PC-9 (cell line): ENCODE data around the gene MYO3B. TPM values are rescaled to one million over a fixed set of nuclear protein-coding genes. Genes with fewer than 3 reads are reported as not detected.

Source experiments
- BruUV-seq: library from RNA; stranded (reverse); fragments of 400-500 nt; replicated peaks from 2 replicates; lab custom pipeline; 2021; lab: Mats Ljungman, UMichigan
- CTCF ChIA-PET: fragments of 300-600 bp; sonication (Branson Sonifier 250); formaldehyde crosslinking; loops from one replicate; lab custom pipeline; 2022; ENCODE audit warnings: antibody characterized with exemption; lab: Charles Lee
- POLR2A ChIA-PET: fragments of 300-600 bp; sonication (Branson Sonifier 250); formaldehyde crosslinking; loops from one replicate; lab custom pipeline; 2022; ENCODE audit warnings: antibody characterized with exemption; ENCODE audit not compliant: unreplicated experiment; lab: Charles Lee
- DNase-seq, 2 experiments: peaks; one replicate each; pipeline versions ENCODE4 v3.0.0 to v3.0.0-alpha.2; 2015 to 2022; ENCODE audit warnings: mixed read lengths in 1 of 2
- H2AFZ ChIP-seq: fragments of 200-600 bp; sonication (generic); 2 replicates; pipeline ENCODE4 v1.8.1; 2017; ENCODE audit warnings: antibody characterized with exemption
- H3F3A ChIP-seq: fragments of 200-600 bp; sonication (generic); 2 replicates; pipeline ENCODE4 v1.8.1; 2017; ENCODE audit warnings: antibody characterized with exemption, mild to moderate bottlenecking, low read depth; ENCODE audit not compliant: insufficient read depth
- H3K27ac ChIP-seq: fragments of 200-600 bp; sonication (generic); 2 replicates; pipeline ENCODE4 v1.6.1; 2016; ENCODE audit warnings: mixed run types
- H3K27me3 ChIP-seq: fragments of 200-600 bp; sonication (generic); 2 replicates; pipeline ENCODE4 v1.6.1; 2016; ENCODE audit warnings: low read depth, mixed run types; ENCODE audit not compliant: insufficient read depth
- H3K36me3 ChIP-seq: fragments of 200-600 bp; sonication (generic); 2 replicates; pipeline ENCODE4 v1.6.1; 2016; ENCODE audit warnings: low read depth, mixed run types
- H3K4me1 ChIP-seq: fragments of 200-600 bp; sonication (generic); replicated peaks from 2 replicates; pipeline ENCODE4 v1.6.1; 2016; ENCODE audit warnings: mixed run types; ENCODE audit not compliant: insufficient read depth
- H3K4me2 ChIP-seq: fragments of 200-600 bp; sonication (generic); 2 replicates; pipeline ENCODE4 v1.6.1; 2017; ENCODE audit warnings: mixed run types
- H3K4me3 ChIP-seq: fragments of 200-600 bp; sonication (generic); 2 replicates; pipeline ENCODE4 v1.6.1; 2016; ENCODE audit warnings: mixed run types
- H3K79me2 ChIP-seq: fragments of 200-600 bp; sonication (generic); 2 replicates; pipeline ENCODE4 v1.6.1; 2017; ENCODE audit warnings: low read depth, mixed run types
- H3K9me2 ChIP-seq: fragments of 200-600 bp; sonication (generic); 2 replicates; pipeline ENCODE4 v1.8.1; 2017; ENCODE audit warnings: mild to moderate bottlenecking; ENCODE audit not compliant: insufficient read depth
- H3K9me3 ChIP-seq: fragments of 200-600 bp; sonication (generic); 2 replicates; pipeline ENCODE4 v1.8.1; 2016; ENCODE audit warnings: low read depth; ENCODE audit not compliant: insufficient read depth
- H4K20me1 ChIP-seq: fragments of 200-600 bp; sonication (generic); 2 replicates; pipeline ENCODE4 v1.8.1; 2017; ENCODE audit not compliant: insufficient read depth
- EZH2 ChIP-seq: fragments of 200-600 bp; sonication (generic); IDR thresholded peaks from 2 replicates; pipeline ENCODE4 v1.8.0; 2017; ENCODE audit warnings: antibody characterized with exemption, low read depth
- intact Hi-C: fragments of 100-400 bp; cut with micrococcal nuclease; formaldehyde crosslinking; loops from one replicate; pipeline ENCODE4 v1.10.0; 2022; ENCODE audit not compliant: unreplicated experiment
- total RNA-seq: library from RNA; stranded (reverse); gene quantifications from 2 replicates; pipeline ENCODE4 v1.2.3, GENCODE V29; 2021
- TF ChIP-seq, protein P1 (sequence below): fragments of 200-600 bp; sonication (generic); conservative IDR thresholded peaks from 2 replicates; pipeline ENCODE4 v1.6.1; 2017; ENCODE audit warnings: mixed run types, antibody characterized with exemption, mild to moderate bottlenecking, moderate library complexity

MYO3B gene
- total RNA-seq, 1 experiment from 2014 or later, result 5.3 TPM

DNA sequence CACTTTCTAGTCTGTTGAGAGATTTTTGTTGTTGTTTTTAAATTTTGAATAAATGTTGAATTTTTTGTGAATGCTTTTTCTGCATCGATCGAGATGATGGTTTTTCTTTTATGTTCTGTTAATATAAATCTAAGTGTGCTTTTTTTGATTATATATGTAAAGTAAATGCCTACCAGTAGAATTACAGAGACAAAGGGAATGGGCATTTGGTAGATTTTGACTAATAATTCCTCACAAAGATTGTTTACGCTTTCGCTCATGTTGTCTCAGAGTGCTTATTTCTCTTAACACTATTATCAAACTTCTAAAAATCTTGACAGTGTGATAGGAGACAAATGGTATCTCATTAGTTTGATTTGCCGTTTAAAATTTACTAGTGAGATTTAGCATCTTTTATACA lies 3.7 kb downstream of the MYO3B start:
- no peak overlapping the region for H2AFZ ChIP-seq
- no peaks in the 10 kb centered on the region for H4K20me1 ChIP-seq
- H3K4me3 ChIP-seq, result no peak overlapping the region
- no peak for TF ChIP-seq EZH2
- TF ChIP-seq, protein P1, sequence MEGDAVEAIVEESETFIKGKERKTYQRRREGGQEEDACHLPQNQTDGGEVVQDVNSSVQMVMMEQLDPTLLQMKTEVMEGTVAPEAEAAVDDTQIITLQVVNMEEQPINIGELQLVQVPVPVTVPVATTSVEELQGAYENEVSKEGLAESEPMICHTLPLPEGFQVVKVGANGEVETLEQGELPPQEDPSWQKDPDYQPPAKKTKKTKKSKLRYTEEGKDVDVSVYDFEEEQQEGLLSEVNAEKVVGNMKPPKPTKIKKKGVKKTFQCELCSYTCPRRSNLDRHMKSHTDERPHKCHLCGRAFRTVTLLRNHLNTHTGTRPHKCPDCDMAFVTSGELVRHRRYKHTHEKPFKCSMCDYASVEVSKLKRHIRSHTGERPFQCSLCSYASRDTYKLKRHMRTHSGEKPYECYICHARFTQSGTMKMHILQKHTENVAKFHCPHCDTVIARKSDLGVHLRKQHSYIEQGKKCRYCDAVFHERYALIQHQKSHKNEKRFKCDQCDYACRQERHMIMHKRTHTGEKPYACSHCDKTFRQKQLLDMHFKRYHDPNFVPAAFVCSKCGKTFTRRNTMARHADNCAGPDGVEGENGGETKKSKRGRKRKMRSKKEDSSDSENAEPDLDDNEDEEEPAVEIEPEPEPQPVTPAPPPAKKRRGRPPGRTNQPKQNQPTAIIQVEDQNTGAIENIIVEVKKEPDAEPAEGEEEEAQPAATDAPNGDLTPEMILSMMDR, result no peak
- ChIA-PET POLR2A (no interaction called here), CTCF (interaction anchor here (0.6 kb wide), 1 partner anchor 54 kb away, joined by 5 read pairs; no protein-coding TSS in a partner anchor)
- no peak overlapping the region for H3K4me2 ChIP-seq
- H3K9me3 ChIP-seq, result no peaks in the 10 kb centered on the region
- no TSS peak for BruUV-seq
- no peaks in the 10 kb centered on the region for H3K9me2 ChIP-seq
- DNase-seq, result no peak
- peaks cover 4% of the 10 kb centered on the region; the same call in 1 of the 2 replicates for H3F3A ChIP-seq
- no peaks in the 10 kb centered on the region for H3K27me3 ChIP-seq
- intact Hi-C loops, result loop anchor here (5.0 kb wide), 1 partner anchor 59 kb away; no protein-coding TSS in a partner anchor
- no peak overlapping the region for H3K27ac ChIP-seq
- H3K79me2 ChIP-seq, result no peaks in the 10 kb centered on the region
- peaks cover 28% of the 10 kb centered on the region for H3K4me1 ChIP-seq
- H3K36me3 ChIP-seq, result no peaks in the 10 kb centered on the region

DNA sequence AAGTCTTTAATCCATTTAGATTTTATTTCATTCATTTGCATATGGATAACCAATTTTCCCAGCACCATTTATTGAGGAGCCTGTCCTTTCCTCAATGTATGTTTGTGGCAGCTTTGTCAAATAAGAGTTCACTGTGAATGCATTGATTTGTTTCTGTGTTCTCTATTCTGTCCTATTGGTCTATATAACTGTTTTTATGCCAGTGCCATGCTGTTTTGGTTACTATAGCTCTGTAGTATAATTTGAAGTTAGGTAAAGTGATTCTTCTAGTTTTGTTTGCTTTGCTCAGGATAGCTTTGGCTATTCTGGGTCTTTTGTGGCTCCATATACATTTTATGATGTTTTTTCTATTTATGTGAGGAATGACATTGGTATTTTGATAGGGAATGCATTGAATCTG lies 7.4 kb downstream of the MYO3B start:
- ChIA-PET CTCF (no interaction called here), POLR2A (no interaction called here)
- no peak overlapping the region for H3K27ac ChIP-seq
- peaks cover 10% of the 10 kb centered on the region for H3K4me1 ChIP-seq
- H4K20me1 ChIP-seq, result no peaks in the 10 kb centered on the region
- H3K4me2 ChIP-seq, result no peak overlapping the region
- no peak for DNase-seq
- H3K36me3 ChIP-seq, result no peaks in the 10 kb centered on the region
- no TSS peak for BruUV-seq
- no peak overlapping the region for H3K4me3 ChIP-seq
- no peak for TF ChIP-seq EZH2
- TF ChIP-seq, protein P1, result no peak
- intact Hi-C loops, result no loop called here
- no peaks in the 10 kb centered on the region for H3F3A ChIP-seq
- no peak overlapping the region for H2AFZ ChIP-seq
- H3K9me2 ChIP-seq, result no peaks in the 10 kb centered on the region
- no peaks in the 10 kb centered on the region for H3K79me2 ChIP-seq
- H3K9me3 ChIP-seq, result peaks cover 5% of the 10 kb centered on the region; the same call in 1 of the 2 replicates
- no peaks in the 10 kb centered on the region for H3K27me3 ChIP-seq

DNA sequence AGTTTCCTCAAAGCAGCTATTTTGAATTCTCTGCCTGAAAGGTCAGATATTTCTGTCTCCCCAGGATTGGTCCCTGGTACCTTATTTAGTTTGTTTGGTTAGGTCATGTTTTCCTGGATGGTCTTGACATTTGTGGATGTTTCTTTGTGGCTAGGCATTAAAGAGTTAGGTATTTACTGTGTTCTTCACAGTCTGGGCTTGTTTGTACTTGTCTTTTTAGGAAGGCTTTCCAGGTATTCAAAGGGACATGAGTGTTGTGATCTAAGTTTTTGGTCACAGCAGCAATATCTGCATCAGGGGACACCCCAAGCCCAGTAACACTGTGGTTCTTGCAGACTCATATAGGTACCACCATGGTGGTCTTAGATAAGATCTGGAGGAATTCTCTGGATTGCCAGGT lies 11.8 kb downstream of the MYO3B start:
- CTCF ChIA-PET, result interaction anchor here (0.8 kb wide), 1 partner anchor 42 kb away, joined by 4 read pairs; no protein-coding TSS in a partner anchor
- no peak for DNase-seq

More for the DNA sequence above, 11.8 kb downstream of the MYO3B start:
- no peak for TF ChIP-seq EZH2
- TF ChIP-seq, protein P1, result no peak
- H2AFZ ChIP-seq, result no peak overlapping the region
- H3K27ac ChIP-seq, result no peak overlapping the region
- POLR2A ChIA-PET, result no interaction called here
- H3K79me2 ChIP-seq, result no peaks in the 10 kb centered on the region
- intact Hi-C loops, result no loop called here
- no peaks in the 10 kb centered on the region for H3K4me1 ChIP-seq
- H3K4me2 ChIP-seq, result no peak overlapping the region
- H3K9me2 ChIP-seq, result no peaks in the 10 kb centered on the region
- no peaks in the 10 kb centered on the region for H3F3A ChIP-seq
- H3K27me3 ChIP-seq, result no peaks in the 10 kb centered on the region
- H3K9me3 ChIP-seq, result peaks cover 5% of the 10 kb centered on the region; the same call in 1 of the 2 replicates
- no peak overlapping the region for H3K4me3 ChIP-seq
- BruUV-seq, result no TSS peak
- no peaks in the 10 kb centered on the region for H4K20me1 ChIP-seq
- H3K36me3 ChIP-seq, result no peaks in the 10 kb centered on the region
